GM18505 (cell line): ENCODE results near the gene KCNJ10.

ENCODE experiments used
- ATAC-seq: cut with Tn5 transposase; IDR thresholded peaks from one replicate; pipeline ENCODE4 v1.9.1; 2021; ENCODE audit not compliant: unreplicated experiment
- POLR2A ChIP-seq: IDR thresholded peaks from 4 replicates; pipeline ENCODE4 v1.6.1; 2011; ENCODE audit warnings: borderline replicate concordance; ENCODE audit not compliant: insufficient read depth, insufficient read length; ENCODE audit errors: extremely low read depth

KCNJ10 gene

GRCh38 chr1:159986531-159986930 is 83.4 kb downstream of the KCNJ10 start:
- ATAC-seq: no peak
- TF ChIP-seq POLR2A: no peak

- no peak for ATAC-seq
- no peak for TF ChIP-seq POLR2A
Measured at GRCh38 chr1:159986093-159986492, 83.9 kb downstream of the KCNJ10 start.

- no peak for TF ChIP-seq POLR2A
- ATAC-seq: no peak
Measured at GRCh38 chr1:159985473-159985872, 84.5 kb downstream of the KCNJ10 start.

GRCh38 chr1:159983681-159984080 is 86.3 kb downstream of the KCNJ10 start:
- no peak for TF ChIP-seq POLR2A
- ATAC-seq: no peak

- no peak for TF ChIP-seq POLR2A
- no peak for ATAC-seq
Measured at GRCh38 chr1:159982280-159982679, 87.7 kb downstream of the KCNJ10 start.

GRCh38 chr1:159981351-159982055 is 88.5 kb downstream of the KCNJ10 start:
- no peak for ATAC-seq
- TF ChIP-seq POLR2A: no peak

- no peak for TF ChIP-seq POLR2A
- ATAC-seq: no peak
Measured at GRCh38 chr1:159980786-159981185, 89.2 kb downstream of the KCNJ10 start.

- TF ChIP-seq POLR2A: no peak
- ATAC-seq: no peak
Measured at GRCh38 chr1:159980076-159980475, 89.9 kb downstream of the KCNJ10 start.

GRCh38 chr1:159979257-159979656 is 90.7 kb downstream of the KCNJ10 start:
- ATAC-seq: no peak

GRCh38 chr1:159978107-159978398 is 91.9 kb downstream of the KCNJ10 start:
- no peak for TF ChIP-seq POLR2A
- no peak for ATAC-seq

More at GRCh38 chr1:159979257-159979656, 90.7 kb downstream of the KCNJ10 start:
- no peak for TF ChIP-seq POLR2A

- no peak for TF ChIP-seq POLR2A
- ATAC-seq: no peak
Measured at GRCh38 chr1:159977364-159978106, 92.4 kb downstream of the KCNJ10 start.

- TF ChIP-seq POLR2A: no peak
- ATAC-seq: no peak
Measured at GRCh38 chr1:159974350-159974965, 95.5 kb downstream of the KCNJ10 start.

- no peak for ATAC-seq
- no peak for TF ChIP-seq POLR2A
Measured at GRCh38 chr1:159973350-159973940, 96.5 kb downstream of the KCNJ10 start.
